ENCODE results near the gene COPS2.

- no peak for TF ChIP-seq CTCF (IDR thresholded peaks at IDR 0.05; ENCODE audit: poor library complexity)
- no peak for TF ChIP-seq EZH2 (IDR thresholded peaks at IDR 0.05; ENCODE audit: borderline replicate concordance)
- no peak for TF ChIP-seq EZH2phosphoT487 (IDR thresholded peaks at IDR 0.05; ENCODE audit: low read depth, severe bottlenecking, unreplicated experiment)
Observed at GRCh38 chr15:49148727-49149126, 6.7 kb downstream of the COPS2 start.
